Sigmoid colon (tissue), 4 donors: ENCODE measurements around the gene KLHDC7B.

ENCODE experiments used
- EP300 ChIP-seq, 4 donors: sonication (generic); formaldehyde crosslinking; IDR thresholded peaks; one replicate each; pipeline ENCODE4 v1.6.1; 2017; ENCODE audit warnings: antibody characterized with exemption in 4 of 4
- POLR2A ChIP-seq, 2 donors: fragments of 450-650 bp; IDR thresholded peaks; one replicate each; pipeline ENCODE4 v1.6.1; 2016; ENCODE audit warnings: antibody characterized with exemption in 2 of 2, mild to moderate bottlenecking in 2 of 2, moderate library complexity in 2 of 2
- POLR2AphosphoS5 ChIP-seq, 4 donors: sonication (generic); formaldehyde crosslinking; IDR thresholded peaks; one replicate each; pipeline ENCODE4 v1.6.1; 2017; ENCODE audit warnings: antibody characterized with exemption in 4 of 4
- TF ChIP-seq, protein P1 (sequence below), 4 experiments: fragments of 450-650 bp in 3 of 4; fragments of 200-600 bp in 1 of 4; IDR thresholded peaks; one replicate each; pipeline ENCODE4 v1.5.1; 2016 to 2019; ENCODE audit warnings: antibody characterized with exemption in 4 of 4, mild to moderate bottlenecking in 3 of 4, moderate library complexity in 2 of 4

DNA sequence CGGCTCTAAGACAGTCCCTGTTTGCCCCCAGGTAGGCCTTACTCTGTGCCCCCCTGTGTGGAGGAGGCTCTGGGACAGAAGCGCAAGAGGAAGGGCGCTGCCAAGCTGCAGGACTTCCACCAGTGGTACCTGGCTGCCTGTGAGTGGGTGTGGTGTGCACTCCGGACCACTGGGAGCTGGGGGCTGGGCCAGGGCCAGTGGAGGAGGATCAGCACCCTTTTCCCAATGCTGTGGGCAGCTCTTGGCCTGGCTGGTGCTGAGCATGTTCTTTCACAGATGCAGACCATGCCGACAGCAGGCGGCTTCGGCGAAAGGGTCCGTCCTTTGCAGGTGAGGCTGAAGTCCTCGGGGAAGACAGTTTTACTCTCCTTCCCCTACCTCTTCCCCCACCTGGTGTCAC, 24.0 kb upstream of the KLHDC7B start:
- TF ChIP-seq, protein P1, sequence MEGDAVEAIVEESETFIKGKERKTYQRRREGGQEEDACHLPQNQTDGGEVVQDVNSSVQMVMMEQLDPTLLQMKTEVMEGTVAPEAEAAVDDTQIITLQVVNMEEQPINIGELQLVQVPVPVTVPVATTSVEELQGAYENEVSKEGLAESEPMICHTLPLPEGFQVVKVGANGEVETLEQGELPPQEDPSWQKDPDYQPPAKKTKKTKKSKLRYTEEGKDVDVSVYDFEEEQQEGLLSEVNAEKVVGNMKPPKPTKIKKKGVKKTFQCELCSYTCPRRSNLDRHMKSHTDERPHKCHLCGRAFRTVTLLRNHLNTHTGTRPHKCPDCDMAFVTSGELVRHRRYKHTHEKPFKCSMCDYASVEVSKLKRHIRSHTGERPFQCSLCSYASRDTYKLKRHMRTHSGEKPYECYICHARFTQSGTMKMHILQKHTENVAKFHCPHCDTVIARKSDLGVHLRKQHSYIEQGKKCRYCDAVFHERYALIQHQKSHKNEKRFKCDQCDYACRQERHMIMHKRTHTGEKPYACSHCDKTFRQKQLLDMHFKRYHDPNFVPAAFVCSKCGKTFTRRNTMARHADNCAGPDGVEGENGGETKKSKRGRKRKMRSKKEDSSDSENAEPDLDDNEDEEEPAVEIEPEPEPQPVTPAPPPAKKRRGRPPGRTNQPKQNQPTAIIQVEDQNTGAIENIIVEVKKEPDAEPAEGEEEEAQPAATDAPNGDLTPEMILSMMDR (IDR thresholded peaks at IDR 0.05) = no peak
- TF ChIP-seq POLR2A (IDR thresholded peaks at IDR 0.05) = no peak
- TF ChIP-seq POLR2AphosphoS5 (IDR thresholded peaks at IDR 0.05) = no peak
- TF ChIP-seq EP300 (IDR thresholded peaks at IDR 0.05) = no peak
